ENCODE measurements around the gene CACNA2D1. TPM values are rescaled to one million over a fixed set of nuclear protein-coding genes. Genes with fewer than 3 reads are reported as not detected.

CACNA2D1 gene
- total RNA-seq = 10 to 100 TPM; 30.6 to 60.0 (median 45.7) TPM

DNA sequence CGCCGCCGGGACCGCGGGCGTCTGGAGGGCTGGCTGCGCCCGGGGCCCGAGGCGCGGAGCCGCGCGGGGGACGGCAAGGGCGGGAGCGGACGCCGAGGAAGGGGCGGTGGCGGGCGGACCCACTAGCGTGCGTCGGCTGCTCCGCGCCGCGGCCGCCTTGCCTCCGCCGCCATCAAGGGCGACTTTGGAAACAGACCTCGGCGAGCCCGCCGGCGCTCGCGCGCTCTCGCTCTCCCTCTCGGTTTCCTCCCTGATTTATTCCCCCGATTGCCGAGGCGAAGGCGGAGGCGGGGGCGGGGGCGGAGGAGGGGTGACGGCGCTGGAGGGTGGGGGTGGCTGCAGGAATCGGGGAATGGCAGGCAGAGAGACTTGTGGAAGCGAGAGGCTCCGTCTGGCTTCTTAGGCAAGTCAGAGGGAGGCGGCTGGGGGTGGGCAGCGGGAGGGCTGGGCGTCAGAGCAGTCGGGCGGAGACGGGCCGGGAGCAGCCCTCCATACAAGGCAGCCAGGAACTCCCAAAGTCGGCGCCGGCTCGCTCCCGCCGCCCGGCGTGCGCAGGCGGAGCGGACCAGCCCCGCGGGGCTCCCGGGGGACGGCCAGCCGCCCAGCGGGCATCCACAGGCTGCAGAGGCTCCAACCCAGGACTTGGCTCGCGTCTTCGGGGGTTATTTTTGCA is at the start of gene CACNA2D1:
Gene CACNA2D1 (minus strand): TSS at position 231 of the 673 bp plus-strand sequence.
- H3K27me3 ChIP-seq = no peaks in the 10 kb centered on the region
- intact Hi-C loops (cut with DNase I) = loop anchor here (2.0 kb wide), 1 partner anchor 209 kb away; no protein-coding TSS in a partner anchor
- no peaks in the 10 kb centered on the region for H3K9me3 ChIP-seq
- H3K4me3 ChIP-seq = peak within 1 kb of the TSS; percentile 78 to 92 (median 86)
- WGBS = 0% methylated on average over 8 of the region's 82 CpGs
- no peaks in the 10 kb centered on the region for H3K36me3 ChIP-seq
- H3K27ac ChIP-seq (replicated peaks in 1 of 4) = peak within 1 kb of the TSS; percentile 92 to 97 (median 96)
- TF ChIP-seq, protein P1, sequence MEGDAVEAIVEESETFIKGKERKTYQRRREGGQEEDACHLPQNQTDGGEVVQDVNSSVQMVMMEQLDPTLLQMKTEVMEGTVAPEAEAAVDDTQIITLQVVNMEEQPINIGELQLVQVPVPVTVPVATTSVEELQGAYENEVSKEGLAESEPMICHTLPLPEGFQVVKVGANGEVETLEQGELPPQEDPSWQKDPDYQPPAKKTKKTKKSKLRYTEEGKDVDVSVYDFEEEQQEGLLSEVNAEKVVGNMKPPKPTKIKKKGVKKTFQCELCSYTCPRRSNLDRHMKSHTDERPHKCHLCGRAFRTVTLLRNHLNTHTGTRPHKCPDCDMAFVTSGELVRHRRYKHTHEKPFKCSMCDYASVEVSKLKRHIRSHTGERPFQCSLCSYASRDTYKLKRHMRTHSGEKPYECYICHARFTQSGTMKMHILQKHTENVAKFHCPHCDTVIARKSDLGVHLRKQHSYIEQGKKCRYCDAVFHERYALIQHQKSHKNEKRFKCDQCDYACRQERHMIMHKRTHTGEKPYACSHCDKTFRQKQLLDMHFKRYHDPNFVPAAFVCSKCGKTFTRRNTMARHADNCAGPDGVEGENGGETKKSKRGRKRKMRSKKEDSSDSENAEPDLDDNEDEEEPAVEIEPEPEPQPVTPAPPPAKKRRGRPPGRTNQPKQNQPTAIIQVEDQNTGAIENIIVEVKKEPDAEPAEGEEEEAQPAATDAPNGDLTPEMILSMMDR (IDR thresholded peaks at IDR 0.05) = peak; percentile 32 to 47 (median 45)
- TF ChIP-seq EP300 (IDR thresholded peaks at IDR 0.05) = no peak
- peak in 1 of 2 donors; percentile 66 for TF ChIP-seq POLR2AphosphoS5 (IDR thresholded peaks at IDR 0.05)
- TF ChIP-seq POLR2A (IDR thresholded peaks at IDR 0.05; ENCODE audit: low read depth) = no peak
- peak; percentile 94 for DNase-seq (ENCODE audit: extremely low spot score)
- H3K4me1 ChIP-seq = peaks cover 0 to 35% (median 22%) of the 10 kb centered on the region in 4 donors

DNA sequence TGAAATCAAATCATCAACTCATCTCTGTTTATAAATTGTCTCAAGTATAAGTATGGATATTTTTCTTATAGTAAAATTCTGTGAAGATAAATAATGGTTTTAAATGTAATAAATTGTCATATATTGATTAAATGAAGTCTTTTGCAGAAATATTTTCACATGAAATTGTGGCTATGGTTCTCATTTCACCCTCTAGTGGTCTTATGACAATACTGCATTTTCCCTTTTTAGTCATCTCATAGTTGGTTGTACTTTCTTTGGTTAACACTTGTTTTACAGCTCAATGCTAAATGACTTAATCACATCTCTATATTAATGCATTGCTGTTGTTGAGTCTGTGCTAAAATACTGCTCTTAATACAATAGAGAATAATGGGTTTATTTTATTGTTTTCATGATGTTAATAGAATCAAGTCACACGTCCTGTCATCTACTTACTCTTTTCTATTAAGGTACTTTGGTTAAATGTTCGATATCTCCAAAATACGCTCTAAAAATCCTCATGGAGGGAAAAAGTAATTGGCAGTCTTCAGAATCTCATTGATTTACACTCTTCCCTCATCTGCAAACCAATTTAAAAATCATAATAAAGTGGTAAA is 38.0 kb upstream of the CACNA2D1 start:
- Histone ChIP-seq H3K36me3 (no peaks in the 10 kb centered on the region), H3K27me3 (no peaks in the 10 kb centered on the region), H3K4me1 (no peaks in the 10 kb centered on the region), H3K27ac (replicated peaks in 1 of 4) (no peak overlapping the region), H3K4me3 (no peak overlapping the region), H3K9me3 (no peaks in the 10 kb centered on the region)
- DNase-seq (ENCODE audit: extremely low spot score) = no peak
- 87% methylated on average over 3 of the region's 3 CpGs for WGBS
- TF ChIP-seq EP300 (IDR thresholded peaks at IDR 0.05) = no peak
- TF ChIP-seq, protein P1 (IDR thresholded peaks at IDR 0.05) = peak; percentile 72 to 87 (median 75)
- intact Hi-C loops (cut with DNase I) = loop anchor here (2.0 kb wide), 1 partner anchor 247 kb away; no protein-coding TSS in a partner anchor

DNA sequence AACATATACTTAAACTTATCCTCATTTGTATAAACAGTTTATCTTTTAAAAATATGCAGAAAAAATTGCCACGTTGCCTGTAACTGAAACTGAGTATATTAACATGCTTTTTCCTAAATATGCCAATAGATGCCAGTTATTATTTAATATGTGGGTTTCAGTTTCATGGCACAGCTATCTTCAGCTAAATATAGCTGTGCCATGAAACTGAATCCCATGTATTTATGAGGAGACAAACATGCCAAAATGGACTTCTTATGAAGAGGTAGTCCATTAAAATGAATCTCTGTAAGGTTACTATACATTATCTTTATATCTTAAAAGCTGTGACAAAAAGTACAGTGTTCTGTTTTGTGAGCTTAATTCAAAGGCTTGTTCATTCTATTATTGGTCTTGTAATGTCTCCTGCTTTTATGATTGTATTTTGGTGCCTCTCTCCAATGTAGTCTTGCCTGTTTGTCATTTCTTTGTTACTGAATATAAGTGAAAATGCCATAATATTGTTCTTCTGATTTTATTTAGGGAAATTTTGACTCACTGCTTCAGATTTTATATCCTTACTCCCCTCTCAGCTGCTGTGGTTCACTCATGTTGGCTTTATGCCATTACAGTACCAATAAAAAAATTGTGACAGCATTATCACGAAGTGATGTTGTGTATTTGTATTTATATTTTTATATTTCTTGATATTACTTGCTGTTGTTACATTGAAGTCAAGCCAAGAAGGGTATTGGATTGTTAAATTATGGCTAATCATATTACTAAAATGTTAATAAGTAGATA is 34.3 kb upstream of the CACNA2D1 start:
- DNase-seq (ENCODE audit: extremely low spot score) = no peak
- no peaks in the 10 kb centered on the region for H3K27me3 ChIP-seq
- H3K4me3 ChIP-seq = no peak overlapping the region
- TF ChIP-seq POLR2A (IDR thresholded peaks at IDR 0.05; ENCODE audit: low read depth) (no peak), POLR2AphosphoS5 (IDR thresholded peaks at IDR 0.05) (no peak), EP300 (IDR thresholded peaks at IDR 0.05) (no peak)
- TF ChIP-seq, protein P1 (IDR thresholded peaks at IDR 0.05) = no peak
- no peaks in the 10 kb centered on the region for H3K4me1 ChIP-seq
- no peaks in the 10 kb centered on the region for H3K9me3 ChIP-seq
- 47% methylated on average over 2 of the region's 2 CpGs for WGBS
- intact Hi-C loops (cut with DNase I) = no loop called here
- H3K27ac ChIP-seq (replicated peaks in 1 of 4) = no peak overlapping the region
- H3K36me3 ChIP-seq = no peaks in the 10 kb centered on the region

GRCh38 chr7:82472966-82473365 is 29.4 kb upstream of the CACNA2D1 start:
- 86% methylated on average over 9 of the region's 9 CpGs for WGBS
- TF ChIP-seq POLR2AphosphoS5 (IDR thresholded peaks at IDR 0.05) = no peak
- TF ChIP-seq, protein P1 (IDR thresholded peaks at IDR 0.05) = no peak
- no peak for TF ChIP-seq EP300 (IDR thresholded peaks at IDR 0.05)
- TF ChIP-seq POLR2A (IDR thresholded peaks at IDR 0.05; ENCODE audit: low read depth) = no peak
- intact Hi-C loops (cut with DNase I) = no loop called here

More at GRCh38 chr7:82472966-82473365, 29.4 kb upstream of the CACNA2D1 start:
- H3K27ac ChIP-seq (replicated peaks in 1 of 4) = no peak overlapping the region
- no peak overlapping the region for H3K4me3 ChIP-seq
- H3K27me3 ChIP-seq = no peaks in the 10 kb centered on the region
- peaks cover 0 to 3% (median 0%) of the 10 kb centered on the region in 4 donors for H3K4me1 ChIP-seq
- H3K36me3 ChIP-seq = no peaks in the 10 kb centered on the region
- H3K9me3 ChIP-seq = no peaks in the 10 kb centered on the region
- no peak for DNase-seq (ENCODE audit: extremely low spot score)
